GM12878 (cell line): ENCODE results near the gene RAB22A.

Experiments used
- CEBPB ChIP-seq, 2 experiments: fragments of 150-350 bp in 1 of 2; IDR thresholded peaks; 2 replicates each; pipeline ENCODE4 v1.6.1; 2012 to 2014; ENCODE audit warnings: low read depth in 2 of 2, low read length in 2 of 2, borderline replicate concordance in 1 of 2, inconsistent platforms in 1 of 2
- EZH2 ChIP-seq: IDR thresholded peaks from 2 replicates; pipeline ENCODE4 v1.6.1; 2012; ENCODE audit warnings: low read depth, mild to moderate bottlenecking, control low read depth, inconsistent platforms, low read length, borderline replicate concordance; ENCODE audit not compliant: control insufficient read depth
- POLR2A ChIP-seq: IDR thresholded peaks from 2 replicates; pipeline ENCODE4 v1.6.1; 2011; ENCODE audit warnings: low read depth, mild to moderate bottlenecking, low read length

- TF ChIP-seq POLR2A (no peak), EZH2 (no peak), CEBPB (IDR thresholded peaks at IDR 0.05; ENCODE audit: borderline replicate concordance in 1 of 2, low read depth in 2 of 2, low read length in 2 of 2) (no peak)
Measured at GRCh38 chr20:58340853-58341252, 31.3 kb downstream of the RAB22A start.
